NCI-H146 treated with DMSO at 0.1 percent for 48 hours (cell line): Measurements from ENCODE around the gene ABHD18.
"Not testable (repeated sequence)": the region's sequence is repeated elsewhere in the genome, so short reads cannot be mapped to it uniquely, and the experiment has no call there.

Experiments used
- DNase-seq: peaks from one replicate; lab custom pipeline; 2025; ENCODE audit not compliant: unreplicated experiment; lab: John Stamatoyannopoulos, UW

ABHD18 gene

GRCh38 chr4:128061566-128062536, 96.6 kb downstream of the ABHD18 start:
- peak; percentile 56 for DNase-seq

- DNase-seq = not testable (repeated sequence)
Measured at GRCh38 chr4:128066453-128066820, 101.2 kb downstream of the ABHD18 start.

GRCh38 chr4:128068918-128069317, 103.7 kb downstream of the ABHD18 start:
- no peak for DNase-seq

GRCh38 chr4:128076464-128076863, 111.3 kb downstream of the ABHD18 start:
- DNase-seq = no peak
